GM20000 (cell line): ENCODE data around the gene RANBP3L.
"Not testable (repeated sequence)": the region's sequence is repeated elsewhere in the genome, so short reads cannot be mapped to it uniquely, and the experiment has no call there.

Experiments used
- DNase-seq: peaks from one replicate; pipeline ENCODE4 v3.0.0; 2012; ENCODE audit warnings: low spot score
- CTCF ChIP-seq: IDR thresholded peaks from 2 replicates; pipeline ENCODE4 v1.5.1; 2012; ENCODE audit warnings: mild to moderate bottlenecking, control low read depth; ENCODE audit errors: extremely low read depth, missing control alignments

Gene RANBP3L

GRCh38 chr5:36199620-36200019 is 102.1 kb downstream of the RANBP3L start:
- no peak for DNase-seq
- no peak for TF ChIP-seq CTCF

GRCh38 chr5:36198783-36199182 is 102.9 kb downstream of the RANBP3L start:
- DNase-seq = not testable (repeated sequence)
